HEK293 (cell line): Measurements from ENCODE around the gene IGFBP4.

ENCODE experiments used
- BCL11B ChIP-seq: fragments of 450-650 bp; formaldehyde crosslinking; IDR thresholded peaks from 2 replicates; pipeline ENCODE4 v1.5.1; 2016; ENCODE audit warnings: low read depth, missing biosample characterization, missing genetic modification characterization
- KLF7 ChIP-seq: fragments of 450-650 bp; formaldehyde crosslinking; IDR thresholded peaks from 2 replicates; pipeline ENCODE4 v1.5.1; 2016; ENCODE audit warnings: missing biosample characterization, missing genetic modification characterization, borderline replicate concordance
- ZBTB8A ChIP-seq: fragments of 450-650 bp; formaldehyde crosslinking; IDR thresholded peaks from 2 replicates; pipeline ENCODE4 v1.5.1; 2016; ENCODE audit warnings: missing biosample characterization, missing genetic modification characterization
- ZIC2 ChIP-seq: fragments of 450-650 bp; formaldehyde crosslinking; IDR thresholded peaks from 2 replicates; pipeline ENCODE4 v1.5.1; 2016; ENCODE audit warnings: missing biosample characterization, missing genetic modification characterization
- ZNF133 ChIP-seq: fragments of 450-650 bp; formaldehyde crosslinking; IDR thresholded peaks from 2 replicates; pipeline ENCODE4 v1.5.1; 2016; ENCODE audit warnings: missing biosample characterization, missing genetic modification characterization
- ZNF223 ChIP-seq: fragments of 450-650 bp; formaldehyde crosslinking; IDR thresholded peaks from 2 replicates; pipeline ENCODE4 v1.5.1; 2016; ENCODE audit warnings: missing biosample characterization, missing genetic modification characterization
- ZNF335 ChIP-seq: fragments of 450-650 bp; formaldehyde crosslinking; conservative IDR thresholded peaks from 2 replicates; pipeline ENCODE4 v1.5.1; 2016; ENCODE audit warnings: missing biosample characterization, missing genetic modification characterization
- ZNF341 ChIP-seq: fragments of 450-650 bp; formaldehyde crosslinking; IDR thresholded peaks from 2 replicates; pipeline ENCODE4; 2016; ENCODE audit warnings: low read depth, missing biosample characterization, missing genetic modification characterization
- ZNF423 ChIP-seq: fragments of 450-650 bp; formaldehyde crosslinking; IDR thresholded peaks from 2 replicates; pipeline ENCODE4 v1.5.1; 2016; ENCODE audit warnings: missing biosample characterization, missing genetic modification characterization
- ZNF548 ChIP-seq: fragments of 450-650 bp; formaldehyde crosslinking; IDR thresholded peaks from 2 replicates; pipeline ENCODE4 v1.5.1; 2016; ENCODE audit warnings: missing biosample characterization, missing genetic modification characterization
- ZNF558 ChIP-seq: fragments of 450-650 bp; formaldehyde crosslinking; IDR thresholded peaks from 2 replicates; pipeline ENCODE4 v1.5.1; 2016; ENCODE audit warnings: missing biosample characterization, missing genetic modification characterization
- ZNF623 ChIP-seq: fragments of 450-650 bp; formaldehyde crosslinking; IDR thresholded peaks from 2 replicates; pipeline ENCODE4 v1.5.1; 2016; ENCODE audit warnings: missing biosample characterization, missing genetic modification characterization
- ZNF664 ChIP-seq: fragments of 450-650 bp; formaldehyde crosslinking; IDR thresholded peaks from 2 replicates; pipeline ENCODE4 v1.5.1; 2016; ENCODE audit warnings: missing biosample characterization, missing genetic modification characterization
- ZNF677 ChIP-seq: fragments of 450-650 bp; IDR thresholded peaks from 2 replicates; pipeline ENCODE4 v1.5.0; 2018; ENCODE audit warnings: missing biosample characterization, mild to moderate bottlenecking, missing genetic modification characterization, moderate library complexity
- ZNF768 ChIP-seq: fragments of 450-650 bp; formaldehyde crosslinking; IDR thresholded peaks from 2 replicates; pipeline ENCODE4 v1.5.1; 2018; ENCODE audit warnings: missing biosample characterization, mild to moderate bottlenecking, missing genetic modification characterization
- ZNF776 ChIP-seq: fragments of 450-650 bp; formaldehyde crosslinking; IDR thresholded peaks from 2 replicates; pipeline ENCODE4 v1.5.0; 2017; ENCODE audit warnings: missing biosample characterization, missing genetic modification characterization, borderline replicate concordance
- ZNF792 ChIP-seq: fragments of 450-650 bp; formaldehyde crosslinking; IDR thresholded peaks from 2 replicates; pipeline ENCODE4 v1.5.1; 2016; ENCODE audit warnings: missing biosample characterization, missing genetic modification characterization
- TF ChIP-seq, protein P1 (sequence below): fragments of 450-650 bp; formaldehyde crosslinking; IDR thresholded peaks from 2 replicates; pipeline ENCODE4 v1.5.1; 2017; ENCODE audit warnings: missing biosample characterization, missing genetic modification characterization
- TF ChIP-seq, protein P2 (sequence below): fragments of 450-650 bp; formaldehyde crosslinking; optimal IDR thresholded peaks from 2 replicates; pipeline ENCODE3; 2016; ENCODE audit warnings: missing biosample characterization, mild to moderate bottlenecking, missing genetic modification characterization
- TF ChIP-seq, protein P3 (sequence below): fragments of 450-650 bp; formaldehyde crosslinking; IDR thresholded peaks from 2 replicates; pipeline ENCODE4 v1.5.1; 2016; ENCODE audit warnings: missing biosample characterization, missing genetic modification characterization
- TF ChIP-seq, protein P4 (sequence below): fragments of 450-650 bp; formaldehyde crosslinking; IDR thresholded peaks from 2 replicates; pipeline ENCODE4 v1.5.1; 2017; ENCODE audit warnings: missing biosample characterization, mild to moderate bottlenecking, missing genetic modification characterization, moderate library complexity
- TF ChIP-seq, protein P5 (sequence below): fragments of 450-650 bp; IDR thresholded peaks from 2 replicates; pipeline ENCODE4 v1.5.1; 2018; ENCODE audit warnings: missing biosample characterization, mild to moderate bottlenecking, missing genetic modification characterization
- TF ChIP-seq, protein P6 (sequence below): fragments of 450-650 bp; formaldehyde crosslinking; IDR thresholded peaks from 2 replicates; pipeline ENCODE4 v1.5.1; 2017; ENCODE audit warnings: missing biosample characterization, missing genetic modification characterization
- TF ChIP-seq, protein P7 (sequence below): fragments of 450-650 bp; formaldehyde crosslinking; IDR thresholded peaks from 2 replicates; pipeline ENCODE4 v1.5.1; 2016; ENCODE audit warnings: missing biosample characterization, missing genetic modification characterization
- TF ChIP-seq, protein P8 (sequence below): sonication (generic); formaldehyde crosslinking; IDR thresholded peaks from 2 replicates; pipeline ENCODE4 v1.8.1; 2022; ENCODE audit warnings: mild to moderate bottlenecking, moderate library complexity, missing genetic modification reagents

IGFBP4 gene

DNA sequence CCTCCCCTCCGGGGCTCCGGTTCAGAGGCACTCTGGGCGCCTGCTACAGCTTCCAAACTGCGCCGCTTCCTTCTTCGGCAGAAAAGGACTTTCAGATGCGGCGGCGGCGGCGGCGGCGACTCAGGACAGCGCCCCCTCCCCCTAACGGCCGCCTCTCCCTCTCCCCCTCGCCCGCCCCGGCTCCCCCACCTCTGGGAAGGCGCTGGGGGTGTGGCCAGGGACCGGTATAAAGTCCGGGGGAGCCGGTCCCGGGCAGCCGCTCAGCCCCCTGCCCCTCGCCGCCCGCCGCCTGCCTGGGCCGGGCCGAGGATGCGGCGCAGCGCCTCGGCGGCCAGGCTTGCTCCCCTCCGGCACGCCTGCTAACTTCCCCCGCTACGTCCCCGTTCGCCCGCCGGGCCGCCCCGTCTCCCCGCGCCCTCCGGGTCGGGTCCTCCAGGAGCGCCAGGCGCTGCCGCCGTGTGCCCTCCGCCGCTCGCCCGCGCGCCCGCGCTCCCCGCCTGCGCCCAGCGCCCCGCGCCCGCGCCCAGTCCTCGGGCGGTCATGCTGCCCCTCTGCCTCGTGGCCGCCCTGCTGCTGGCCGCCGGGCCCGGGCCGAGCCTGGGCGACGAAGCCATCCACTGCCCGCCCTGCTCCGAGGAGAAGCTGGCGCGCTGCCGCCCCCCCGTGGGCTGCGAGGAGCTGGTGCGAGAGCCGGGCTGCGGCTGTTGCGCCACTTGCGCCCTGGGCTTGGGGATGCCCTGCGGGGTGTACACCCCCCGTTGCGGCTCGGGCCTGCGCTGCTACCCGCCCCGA, at the start of gene IGFBP4 (continued):
- TF ChIP-seq, protein P1, sequence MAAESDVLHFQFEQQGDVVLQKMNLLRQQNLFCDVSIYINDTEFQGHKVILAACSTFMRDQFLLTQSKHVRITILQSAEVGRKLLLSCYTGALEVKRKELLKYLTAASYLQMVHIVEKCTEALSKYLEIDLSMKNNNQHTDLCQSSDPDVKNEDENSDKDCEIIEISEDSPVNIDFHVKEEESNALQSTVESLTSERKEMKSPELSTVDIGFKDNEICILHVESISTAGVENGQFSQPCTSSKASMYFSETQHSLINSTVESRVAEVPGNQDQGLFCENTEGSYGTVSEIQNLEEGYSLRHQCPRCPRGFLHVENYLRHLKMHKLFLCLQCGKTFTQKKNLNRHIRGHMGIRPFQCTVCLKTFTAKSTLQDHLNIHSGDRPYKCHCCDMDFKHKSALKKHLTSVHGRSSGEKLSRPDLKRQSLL, result no peak
- TF ChIP-seq ZNF341 (peak; percentile 70), ZNF423 (tag by site-specific recombination) (0 out of 2 replicates have a peak, but pooled peaks have one; percentile 62), ZIC2 (tag by site-specific recombination) (peak; percentile 97), KLF7 (tag by site-specific recombination) (no peak), ZNF223 (tag by site-specific recombination) (no peak), ZNF792 (tag by site-specific recombination) (no peak), ZNF664 (tag by site-specific recombination) (no peak), ZNF677 (tag by site-specific recombination) (no peak; the same call in 1 of the 2 replicates), ZNF623 (tag by site-specific recombination) (no peak), ZNF776 (no peak), ZNF548 (no peak), ZNF558 (tag by site-specific recombination) (no peak), ZNF768 (tag by site-specific recombination) (no peak), ZBTB8A (peak; percentile 86), ZNF335 (no peak), ZNF133 (tag by site-specific recombination) (no peak), BCL11B (no peak)
- TF ChIP-seq, protein P2, sequence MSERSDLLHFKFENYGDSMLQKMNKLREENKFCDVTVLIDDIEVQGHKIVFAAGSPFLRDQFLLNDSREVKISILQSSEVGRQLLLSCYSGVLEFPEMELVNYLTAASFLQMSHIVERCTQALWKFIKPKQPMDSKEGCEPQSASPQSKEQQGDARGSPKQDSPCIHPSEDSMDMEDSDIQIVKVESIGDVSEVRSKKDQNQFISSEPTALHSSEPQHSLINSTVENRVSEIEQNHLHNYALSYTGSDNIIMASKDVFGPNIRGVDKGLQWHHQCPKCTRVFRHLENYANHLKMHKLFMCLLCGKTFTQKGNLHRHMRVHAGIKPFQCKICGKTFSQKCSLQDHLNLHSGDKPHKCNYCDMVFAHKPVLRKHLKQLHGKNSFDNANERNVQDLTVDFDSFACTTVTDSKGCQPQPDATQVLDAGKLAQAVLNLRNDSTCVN (tag by site-specific recombination), result peak; percentile 48
- TF ChIP-seq, protein P3, sequence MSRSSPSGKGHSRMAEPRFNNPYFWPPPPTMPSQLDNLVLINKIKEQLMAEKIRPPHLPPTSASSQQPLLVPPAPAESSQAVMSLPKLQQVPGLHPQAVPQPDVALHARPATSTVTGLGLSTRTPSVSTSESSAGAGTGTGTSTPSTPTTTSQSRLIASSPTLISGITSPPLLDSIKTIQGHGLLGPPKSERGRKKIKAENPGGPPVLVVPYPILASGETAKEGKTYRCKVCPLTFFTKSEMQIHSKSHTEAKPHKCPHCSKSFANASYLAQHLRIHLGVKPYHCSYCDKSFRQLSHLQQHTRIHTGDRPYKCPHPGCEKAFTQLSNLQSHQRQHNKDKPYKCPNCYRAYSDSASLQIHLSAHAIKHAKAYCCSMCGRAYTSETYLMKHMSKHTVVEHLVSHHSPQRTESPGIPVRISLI (tag by site-specific recombination), result no peak
- TF ChIP-seq, protein P4, sequence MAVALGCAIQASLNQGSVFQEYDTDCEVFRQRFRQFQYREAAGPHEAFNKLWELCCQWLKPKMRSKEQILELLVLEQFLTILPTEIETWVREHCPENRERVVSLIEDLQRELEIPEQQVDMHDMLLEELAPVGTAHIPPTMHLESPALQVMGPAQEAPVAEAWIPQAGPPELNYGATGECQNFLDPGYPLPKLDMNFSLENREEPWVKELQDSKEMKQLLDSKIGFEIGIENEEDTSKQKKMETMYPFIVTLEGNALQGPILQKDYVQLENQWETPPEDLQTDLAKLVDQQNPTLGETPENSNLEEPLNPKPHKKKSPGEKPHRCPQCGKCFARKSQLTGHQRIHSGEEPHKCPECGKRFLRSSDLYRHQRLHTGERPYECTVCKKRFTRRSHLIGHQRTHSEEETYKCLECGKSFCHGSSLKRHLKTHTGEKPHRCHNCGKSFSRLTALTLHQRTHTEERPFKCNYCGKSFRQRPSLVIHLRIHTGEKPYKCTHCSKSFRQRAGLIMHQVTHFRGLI (tag by site-specific recombination), result no peak
- TF ChIP-seq, protein P5, sequence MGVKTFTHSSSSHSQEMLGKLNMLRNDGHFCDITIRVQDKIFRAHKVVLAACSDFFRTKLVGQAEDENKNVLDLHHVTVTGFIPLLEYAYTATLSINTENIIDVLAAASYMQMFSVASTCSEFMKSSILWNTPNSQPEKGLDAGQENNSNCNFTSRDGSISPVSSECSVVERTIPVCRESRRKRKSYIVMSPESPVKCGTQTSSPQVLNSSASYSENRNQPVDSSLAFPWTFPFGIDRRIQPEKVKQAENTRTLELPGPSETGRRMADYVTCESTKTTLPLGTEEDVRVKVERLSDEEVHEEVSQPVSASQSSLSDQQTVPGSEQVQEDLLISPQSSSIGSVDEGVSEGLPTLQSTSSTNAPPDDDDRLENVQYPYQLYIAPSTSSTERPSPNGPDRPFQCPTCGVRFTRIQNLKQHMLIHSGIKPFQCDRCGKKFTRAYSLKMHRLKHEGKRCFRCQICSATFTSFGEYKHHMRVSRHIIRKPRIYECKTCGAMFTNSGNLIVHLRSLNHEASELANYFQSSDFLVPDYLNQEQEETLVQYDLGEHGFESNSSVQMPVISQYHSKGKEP (tag by site-specific recombination), result no peak
- TF ChIP-seq, protein P6, sequence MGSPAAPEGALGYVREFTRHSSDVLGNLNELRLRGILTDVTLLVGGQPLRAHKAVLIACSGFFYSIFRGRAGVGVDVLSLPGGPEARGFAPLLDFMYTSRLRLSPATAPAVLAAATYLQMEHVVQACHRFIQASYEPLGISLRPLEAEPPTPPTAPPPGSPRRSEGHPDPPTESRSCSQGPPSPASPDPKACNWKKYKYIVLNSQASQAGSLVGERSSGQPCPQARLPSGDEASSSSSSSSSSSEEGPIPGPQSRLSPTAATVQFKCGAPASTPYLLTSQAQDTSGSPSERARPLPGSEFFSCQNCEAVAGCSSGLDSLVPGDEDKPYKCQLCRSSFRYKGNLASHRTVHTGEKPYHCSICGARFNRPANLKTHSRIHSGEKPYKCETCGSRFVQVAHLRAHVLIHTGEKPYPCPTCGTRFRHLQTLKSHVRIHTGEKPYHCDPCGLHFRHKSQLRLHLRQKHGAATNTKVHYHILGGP (tag by site-specific recombination), result no peak
- TF ChIP-seq, protein P7, sequence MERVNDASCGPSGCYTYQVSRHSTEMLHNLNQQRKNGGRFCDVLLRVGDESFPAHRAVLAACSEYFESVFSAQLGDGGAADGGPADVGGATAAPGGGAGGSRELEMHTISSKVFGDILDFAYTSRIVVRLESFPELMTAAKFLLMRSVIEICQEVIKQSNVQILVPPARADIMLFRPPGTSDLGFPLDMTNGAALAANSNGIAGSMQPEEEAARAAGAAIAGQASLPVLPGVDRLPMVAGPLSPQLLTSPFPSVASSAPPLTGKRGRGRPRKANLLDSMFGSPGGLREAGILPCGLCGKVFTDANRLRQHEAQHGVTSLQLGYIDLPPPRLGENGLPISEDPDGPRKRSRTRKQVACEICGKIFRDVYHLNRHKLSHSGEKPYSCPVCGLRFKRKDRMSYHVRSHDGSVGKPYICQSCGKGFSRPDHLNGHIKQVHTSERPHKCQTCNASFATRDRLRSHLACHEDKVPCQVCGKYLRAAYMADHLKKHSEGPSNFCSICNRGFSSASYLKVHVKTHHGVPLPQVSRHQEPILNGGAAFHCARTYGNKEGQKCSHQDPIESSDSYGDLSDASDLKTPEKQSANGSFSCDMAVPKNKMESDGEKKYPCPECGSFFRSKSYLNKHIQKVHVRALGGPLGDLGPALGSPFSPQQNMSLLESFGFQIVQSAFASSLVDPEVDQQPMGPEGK (tag by site-specific recombination), result peak; percentile 47; the same call in 1 of the 2 replicates
- TF ChIP-seq, protein P8, sequence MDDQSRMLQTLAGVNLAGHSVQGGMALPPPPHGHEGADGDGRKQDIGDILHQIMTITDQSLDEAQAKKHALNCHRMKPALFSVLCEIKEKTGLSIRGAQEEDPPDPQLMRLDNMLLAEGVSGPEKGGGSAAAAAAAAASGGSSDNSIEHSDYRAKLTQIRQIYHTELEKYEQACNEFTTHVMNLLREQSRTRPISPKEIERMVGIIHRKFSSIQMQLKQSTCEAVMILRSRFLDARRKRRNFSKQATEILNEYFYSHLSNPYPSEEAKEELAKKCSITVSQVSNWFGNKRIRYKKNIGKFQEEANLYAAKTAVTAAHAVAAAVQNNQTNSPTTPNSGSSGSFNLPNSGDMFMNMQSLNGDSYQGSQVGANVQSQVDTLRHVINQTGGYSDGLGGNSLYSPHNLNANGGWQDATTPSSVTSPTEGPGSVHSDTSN (CRISPR knock-in tag), result peak; percentile 38; the same call in 1 of the 2 replicates
